ENCODE measurements around the gene ARRDC2.
"Not testable (repeated sequence)": the region's sequence is repeated elsewhere in the genome, so short reads cannot be mapped to it uniquely, and the experiment has no call there.

Gene ARRDC2

GRCh38 chr19:17989425-17990094, 18.4 kb upstream of the ARRDC2 start:
- DNase-seq (ENCODE audit: insufficient read length, low spot score): no peak
- FAIRE-seq: no peak

GRCh38 chr19:17993076-17993813, 14.7 kb upstream of the ARRDC2 start:
- FAIRE-seq (no peak), DNase-seq (ENCODE audit: insufficient read length, low spot score) (no peak)

GRCh38 chr19:17996826-17997316, 11.1 kb upstream of the ARRDC2 start:
- FAIRE-seq: peak; percentile 83

GRCh38 chr19:17997969-17998826, 9.8 kb upstream of the ARRDC2 start:
- no peak for DNase-seq (ENCODE audit: insufficient read length, low spot score)
- FAIRE-seq: no peak

More at GRCh38 chr19:17996826-17997316, 11.1 kb upstream of the ARRDC2 start:
- DNase-seq (ENCODE audit: insufficient read length, low spot score): peak; percentile 92

- no peak for FAIRE-seq
- DNase-seq (ENCODE audit: insufficient read length, low spot score): no peak
These were observed 9.2 kb upstream of the ARRDC2 start for GRCh38 chr19:17998827-17999150.

- no peak for FAIRE-seq
These were observed 8.1 kb upstream of the ARRDC2 start for GRCh38 chr19:17999684-18000479.

GRCh38 chr19:18000480-18000914, 7.5 kb upstream of the ARRDC2 start:
- FAIRE-seq: no peak
- no peak for DNase-seq (ENCODE audit: insufficient read length, low spot score)

More at GRCh38 chr19:17999684-18000479, 8.1 kb upstream of the ARRDC2 start:
- no peak for DNase-seq (ENCODE audit: insufficient read length, low spot score)

GRCh38 chr19:18000915-18001776, 6.8 kb upstream of the ARRDC2 start:
- FAIRE-seq: no peak
- DNase-seq (ENCODE audit: insufficient read length, low spot score): peak; percentile 93

- DNase-seq (ENCODE audit: insufficient read length, low spot score) (no peak), FAIRE-seq (no peak)
These were observed 6.1 kb upstream of the ARRDC2 start for GRCh38 chr19:18001777-18002345.

- FAIRE-seq (no peak), DNase-seq (ENCODE audit: insufficient read length, low spot score) (peak; percentile 37)
These were observed 5.6 kb upstream of the ARRDC2 start for GRCh38 chr19:18002347-18002850.

- FAIRE-seq; DNase-seq (ENCODE audit: insufficient read length, low spot score): not testable (repeated sequence)
These were observed 2.2 kb upstream of the ARRDC2 start for GRCh38 chr19:18005750-18006149.

GRCh38 chr19:18007044-18007916, 690 bp upstream of the ARRDC2 start:
- FAIRE-seq (peak; percentile 92), DNase-seq (ENCODE audit: insufficient read length, low spot score) (peak; percentile 95)

- DNase-seq (ENCODE audit: insufficient read length, low spot score) (no peak), FAIRE-seq (no peak)
These were observed 844 bp downstream of the ARRDC2 start for GRCh38 chr19:18008814-18009213.

- FAIRE-seq (no peak), DNase-seq (ENCODE audit: insufficient read length, low spot score) (no peak)
These were observed 1.6 kb downstream of the ARRDC2 start for GRCh38 chr19:18009412-18010066.

- DNase-seq (ENCODE audit: insufficient read length, low spot score) (no peak), FAIRE-seq (no peak)
These were observed 2.2 kb downstream of the ARRDC2 start for GRCh38 chr19:18010149-18010548.

- no peak for FAIRE-seq
- DNase-seq (ENCODE audit: insufficient read length, low spot score): no peak
These were observed 5.5 kb downstream of the ARRDC2 start for GRCh38 chr19:18013210-18014111.

Measured in GM19239 (cell line).